SK-N-MC (cell line): ENCODE data around the gene TAGAP.

Experiments used
- EZH2 ChIP-seq: fragments of 200-600 bp; sonication (generic); IDR thresholded peaks from one replicate; pipeline ENCODE4 v1.6.1; 2017; ENCODE audit warnings: antibody characterized with exemption
- POLR2AphosphoS5 ChIP-seq: IDR thresholded peaks from 2 replicates; pipeline ENCODE4 v1.6.1; 2012; ENCODE audit warnings: mild to moderate bottlenecking, low read depth, low read length, borderline replicate concordance

- no peak for TF ChIP-seq POLR2AphosphoS5
- TF ChIP-seq EZH2: no peak
Measured at GRCh38 chr6:159014406-159014805, 30.4 kb downstream of the TAGAP start.
